Left ventricle myocardium superior (tissue), 1 donor: Measurements from ENCODE around the gene DHX58. TPM values are rescaled to one million over a fixed set of nuclear protein-coding genes. Genes with fewer than 3 reads are reported as not detected.

Source experiments
- ATAC-seq: fragments of 200-7000 bp; cut with Tn5 transposase; one replicate; pipeline ENCODE4 v1.9.1; 2020; ENCODE audit warnings: mild to moderate bottlenecking, moderate library complexity
- DNase-seq: peaks from one replicate; pipeline ENCODE4 v3.0.0-alpha.2; 2020
- intact Hi-C: fragments of 100-400 bp; cut with micrococcal nuclease; formaldehyde crosslinking; loops from one replicate; pipeline ENCODE4 v1.11.0; 2022
- total RNA-seq: library from RNA; stranded (reverse); fragmentation: NEBNext Ultra II Directional; extraction: Animal tissue kit (Norgen Biotek cat#: 25700); gene quantifications from one replicate; pipeline ENCODE4 v1.2.1, GENCODE V29; 2021
- donor health status: DM: no; HTN: yes; CAD: no; lungs with severe emphysema.

The DHX58 gene
- total RNA-seq, 1 donor from 2014 or later, result 3.8 TPM

DNA sequence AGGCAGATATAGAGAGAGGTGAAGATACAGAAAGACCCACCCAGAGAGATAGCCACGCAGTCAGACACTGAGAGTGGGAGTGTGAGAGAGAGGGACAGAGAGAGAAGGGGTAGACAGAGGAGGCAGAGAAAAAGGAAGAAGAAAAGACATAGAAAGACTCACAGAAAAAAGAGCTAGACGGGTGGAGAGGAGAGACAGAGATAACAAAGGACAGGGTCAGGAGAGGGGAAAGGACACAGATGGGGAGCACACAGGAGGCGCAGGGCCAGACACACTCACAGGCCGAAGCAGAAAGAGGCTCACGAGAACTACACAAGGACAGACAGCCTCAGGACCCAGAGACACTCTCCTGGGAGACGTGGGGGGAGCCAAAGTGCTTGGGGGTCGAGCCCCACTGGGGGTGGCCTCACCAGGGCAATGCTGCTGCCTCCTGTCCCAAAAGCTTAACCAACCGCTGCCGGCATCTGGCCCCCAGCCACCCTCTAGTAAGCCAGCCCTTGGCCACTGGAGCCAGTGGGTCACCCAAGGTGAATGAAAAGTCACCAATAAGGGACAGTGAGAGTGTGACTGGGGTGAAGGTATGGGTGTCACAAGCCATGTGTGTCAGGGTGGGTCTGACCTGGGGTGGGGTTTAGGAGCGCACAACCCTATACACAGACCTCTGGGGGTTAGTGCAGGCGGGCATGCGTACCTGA is 18.0 kb downstream of the DHX58 start:
- no peak for ATAC-seq
- no peak for DNase-seq
- intact Hi-C loops, result no loop called here

DNA sequence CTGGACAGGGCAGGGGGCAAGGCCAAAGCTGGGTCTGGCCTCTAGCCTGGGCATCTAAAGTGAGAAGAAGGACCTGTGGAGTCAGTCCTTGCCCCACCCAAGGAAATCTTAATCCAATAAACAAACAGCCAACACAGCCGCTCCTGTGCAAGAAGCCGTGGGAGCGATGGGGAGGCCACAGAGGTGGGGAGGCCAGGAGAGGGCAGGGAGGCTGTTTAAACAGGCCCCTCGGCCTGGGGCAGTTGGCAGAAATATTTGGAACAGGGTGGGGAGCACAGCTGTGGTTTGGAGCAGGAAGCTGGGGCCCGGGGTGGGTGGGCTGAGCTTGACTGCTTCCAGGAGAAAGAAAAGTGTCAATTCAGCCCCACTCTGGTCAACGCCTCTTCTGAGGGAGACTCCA is 19.6 kb downstream of the DHX58 start:
- DNase-seq (no peak), ATAC-seq (no peak)
- intact Hi-C loops, result no loop called here

DNA sequence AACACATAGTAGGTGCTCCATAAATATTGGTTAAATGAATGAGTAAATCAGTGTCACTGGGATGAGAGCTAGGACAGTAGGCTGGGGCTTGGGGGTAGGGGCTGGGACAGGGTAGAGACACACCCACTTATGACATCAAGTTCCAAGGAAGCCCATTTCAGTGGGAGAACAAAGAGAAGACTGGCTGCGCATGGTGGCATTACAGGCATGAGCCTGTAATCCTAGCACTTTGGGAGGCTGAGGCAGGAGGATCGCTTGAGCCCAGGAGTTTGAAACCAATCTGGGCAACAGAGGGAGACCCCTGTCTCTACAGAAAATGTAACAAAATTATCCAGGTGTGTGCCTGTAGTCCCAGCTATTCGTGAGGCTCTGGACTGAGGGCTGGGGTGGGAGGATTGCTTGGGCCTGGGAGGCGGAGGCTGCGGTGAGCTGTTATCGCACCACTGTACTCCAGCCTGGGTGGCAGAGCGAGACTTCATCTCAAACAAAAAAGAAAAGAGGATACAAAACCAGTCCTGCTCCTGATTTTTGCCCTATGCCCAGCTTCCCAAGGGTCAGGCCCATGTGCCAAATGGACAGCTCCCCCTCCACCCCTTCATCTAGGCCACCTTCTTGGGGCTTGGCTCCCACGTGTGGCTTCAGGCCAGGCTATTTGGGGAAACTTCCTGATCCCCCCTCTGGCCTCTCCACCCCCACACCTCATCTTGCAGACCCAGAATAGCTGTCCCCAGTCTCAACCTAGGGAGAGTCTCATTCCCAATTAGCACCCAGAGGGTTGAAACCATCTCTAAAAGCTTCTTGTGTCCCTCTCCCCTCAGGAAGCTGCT is 21.3 kb downstream of the DHX58 start:
- no peak for ATAC-seq
- no peak for DNase-seq
- intact Hi-C loops, result no loop called here

DNA sequence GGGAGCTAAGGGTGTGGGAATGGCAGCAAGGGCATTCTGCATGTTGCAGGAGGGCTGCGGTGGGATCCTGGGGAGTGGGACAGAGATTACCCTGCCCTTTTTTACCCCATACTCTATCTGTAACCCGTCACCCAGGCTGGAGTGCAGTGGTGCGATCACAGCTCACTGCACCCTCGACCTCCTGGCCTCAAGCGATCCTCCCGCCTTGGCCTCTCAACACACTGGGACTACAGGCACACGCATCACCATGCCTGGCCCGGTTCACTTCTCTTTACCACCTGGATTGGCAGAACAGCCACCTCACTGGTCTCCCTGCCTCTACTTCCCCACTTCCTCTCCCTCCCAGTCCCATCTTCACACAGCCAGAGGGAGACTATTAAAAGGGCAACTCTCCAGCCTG is 23.8 kb downstream of the DHX58 start:
- intact Hi-C loops, result loop anchor here (10.0 kb wide), 1 partner anchor 134 kb away; no protein-coding TSS in a partner anchor

DNA sequence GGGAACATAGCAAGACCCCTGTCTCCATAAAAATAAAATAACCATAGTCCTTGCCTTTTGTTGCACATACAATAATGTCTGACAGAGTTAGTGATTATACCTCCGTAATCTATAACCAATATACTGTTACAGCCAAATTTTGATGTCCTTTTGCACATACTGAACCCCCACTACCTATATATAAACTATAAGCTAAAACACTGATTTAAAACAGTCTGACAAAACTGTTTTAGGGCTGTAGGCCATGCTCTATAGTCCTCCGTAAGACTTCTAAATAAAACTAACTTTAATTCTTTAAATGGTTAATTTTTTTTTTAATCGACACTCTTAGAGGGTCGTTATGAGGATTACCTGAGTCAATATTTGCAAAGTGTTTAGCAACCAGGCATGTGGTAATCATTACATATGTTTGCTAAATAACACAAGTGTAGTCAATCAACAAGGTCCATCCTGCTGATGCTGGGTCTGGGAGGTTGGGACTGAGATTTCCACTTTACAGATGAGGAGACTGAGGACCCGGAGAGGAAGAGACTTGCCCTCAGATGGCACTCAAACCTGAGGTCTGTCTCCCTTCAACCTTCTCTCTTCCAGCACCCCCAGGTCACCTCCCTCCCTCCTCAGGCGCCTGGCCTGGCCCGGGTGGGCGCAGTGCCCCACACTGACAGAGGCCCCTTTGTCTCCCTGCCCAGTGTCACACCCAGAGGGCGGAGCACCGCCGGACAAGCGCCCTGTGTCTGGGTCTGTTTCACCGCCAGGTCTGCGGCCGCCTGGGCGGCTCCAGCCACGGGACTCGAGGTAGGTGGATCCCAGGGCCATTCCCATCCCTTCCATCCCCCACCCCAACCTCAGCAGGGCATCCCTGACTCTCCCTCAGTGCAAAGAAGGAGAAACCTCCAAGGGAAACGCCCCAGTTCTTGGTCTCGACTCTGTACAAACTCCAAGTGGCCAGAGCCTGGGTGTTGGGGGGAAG is 24.5 kb downstream of the DHX58 start:
- DNase-seq (no peak), ATAC-seq (no peak)
- intact Hi-C loops, result loop anchor here (10.0 kb wide), 1 partner anchor 133 kb away; no protein-coding TSS in a partner anchor

More for the DNA sequence above, 23.8 kb downstream of the DHX58 start:
- ATAC-seq (no peak), DNase-seq (no peak)

DNA sequence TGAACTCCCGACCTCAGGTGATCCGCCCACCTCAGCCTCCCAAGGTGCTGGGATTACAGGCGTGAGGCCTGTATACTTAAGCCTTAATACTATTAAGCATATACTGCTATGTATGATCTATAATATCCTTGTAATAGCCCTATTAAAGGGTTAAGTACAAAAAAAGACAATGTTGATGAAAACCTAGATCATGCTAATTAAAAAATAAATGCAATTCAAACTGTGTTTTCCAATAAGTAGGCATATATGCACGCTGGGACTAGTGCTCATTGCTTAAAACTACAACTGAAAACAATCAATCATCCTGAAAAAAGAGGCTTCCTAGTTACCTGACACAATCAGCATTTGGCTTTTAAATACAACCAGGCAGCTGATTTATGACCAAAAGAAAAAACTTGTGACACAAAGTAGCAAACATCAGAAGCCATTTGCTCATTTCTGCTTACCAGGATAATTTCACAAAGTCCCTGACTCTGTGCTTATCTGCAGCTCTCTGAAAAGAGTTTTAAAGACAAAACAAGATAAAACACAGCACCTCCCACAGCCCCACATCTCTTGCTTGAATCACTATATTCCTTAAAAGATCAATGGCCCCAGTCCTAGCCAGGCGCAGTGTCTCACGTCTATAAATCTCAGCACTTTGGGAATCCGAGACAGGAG is 25.3 kb downstream of the DHX58 start:
- DNase-seq (no peak), ATAC-seq (no peak)
- intact Hi-C loops, result loop anchor here (10.0 kb wide), 1 partner anchor 132 kb away; no protein-coding TSS in a partner anchor

DNA sequence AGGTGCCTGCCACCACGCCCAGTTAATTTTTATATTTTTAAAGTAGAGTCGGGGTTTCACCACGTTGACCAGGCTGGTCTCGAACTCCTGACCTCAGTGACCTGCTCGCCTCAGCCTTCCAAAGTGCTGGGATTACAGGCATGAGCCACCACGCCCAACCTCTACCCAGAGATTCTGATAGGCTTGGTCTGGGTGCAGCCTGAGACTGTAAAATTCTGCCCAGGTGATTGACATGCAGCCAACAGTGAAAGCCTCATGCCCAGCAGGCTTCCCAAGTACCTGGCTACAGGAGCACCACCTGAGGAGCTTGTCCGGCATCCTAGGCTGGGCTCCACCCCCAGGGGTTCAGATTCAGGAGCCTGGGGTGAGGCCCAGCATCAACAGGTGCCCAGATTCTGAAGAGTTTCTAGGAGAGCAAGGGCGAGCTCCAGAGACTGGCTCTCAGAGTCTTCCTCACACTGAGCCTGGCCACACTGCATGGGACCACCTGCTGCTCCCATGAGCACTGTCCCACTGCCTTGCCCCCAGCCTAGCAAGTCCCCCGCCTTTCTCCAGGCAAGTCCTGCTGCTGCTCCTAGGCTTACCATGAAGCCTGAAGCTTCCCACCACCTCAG is 30.9 kb downstream of the DHX58 start:
- intact Hi-C loops, result loop anchor here (10.0 kb wide), 1 partner anchor 127 kb away; no protein-coding TSS in a partner anchor
- no peak for ATAC-seq
- DNase-seq, result no peak

DNA sequence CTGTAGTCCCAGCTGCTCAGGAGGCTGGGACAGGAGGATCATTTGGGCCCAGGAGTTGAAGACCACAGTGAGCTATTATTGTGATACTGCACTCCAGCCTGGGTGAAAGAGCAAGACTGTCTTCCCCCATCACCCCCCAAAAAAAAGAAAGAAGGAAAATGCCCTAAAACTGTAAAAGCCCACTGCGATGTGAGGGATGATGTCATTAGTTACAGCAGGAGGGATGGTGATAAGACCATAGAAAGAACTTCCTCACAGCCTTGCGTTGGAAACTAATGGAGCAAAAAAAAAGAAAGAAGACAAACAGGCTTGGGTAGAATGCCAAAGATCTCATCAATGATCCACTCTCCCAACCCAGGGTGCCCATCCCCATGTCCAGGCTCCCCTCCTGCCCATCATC is 33.0 kb downstream of the DHX58 start:
- DNase-seq (no peak), ATAC-seq (no peak)
- intact Hi-C loops, result no loop called here

DNA sequence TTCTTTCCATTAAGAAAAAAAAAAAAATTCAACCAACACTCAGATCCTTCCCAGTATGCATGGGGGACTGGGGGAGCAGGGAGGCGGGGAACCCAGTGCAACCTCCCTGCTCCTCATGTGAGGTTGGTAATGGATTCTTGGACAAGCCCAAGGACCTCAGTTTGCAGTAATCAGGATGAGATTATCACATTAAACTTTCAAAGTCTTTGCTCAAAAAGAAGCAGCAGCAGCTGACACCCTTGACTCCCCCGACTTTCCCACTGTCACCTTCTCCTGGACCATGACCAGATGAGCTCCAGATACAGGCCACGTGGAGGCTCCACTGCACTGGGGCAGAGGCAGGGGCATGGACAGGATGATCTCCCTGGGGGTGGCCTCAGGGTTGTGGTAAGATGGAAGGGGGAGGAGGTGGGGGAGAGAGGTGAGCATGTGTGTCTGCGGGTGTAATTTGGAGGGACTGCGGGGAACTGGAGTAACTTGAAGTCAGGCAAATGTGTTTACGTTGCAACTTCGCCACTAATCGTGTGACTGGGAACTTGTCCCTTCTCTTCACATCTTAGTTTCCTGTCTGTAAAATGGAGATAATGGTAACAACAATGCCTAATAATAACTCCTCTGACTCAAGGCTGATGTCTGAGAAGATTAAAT is 34.0 kb downstream of the DHX58 start:
- intact Hi-C loops, result no loop called here
- DNase-seq (no peak), ATAC-seq (no peak)

DNA sequence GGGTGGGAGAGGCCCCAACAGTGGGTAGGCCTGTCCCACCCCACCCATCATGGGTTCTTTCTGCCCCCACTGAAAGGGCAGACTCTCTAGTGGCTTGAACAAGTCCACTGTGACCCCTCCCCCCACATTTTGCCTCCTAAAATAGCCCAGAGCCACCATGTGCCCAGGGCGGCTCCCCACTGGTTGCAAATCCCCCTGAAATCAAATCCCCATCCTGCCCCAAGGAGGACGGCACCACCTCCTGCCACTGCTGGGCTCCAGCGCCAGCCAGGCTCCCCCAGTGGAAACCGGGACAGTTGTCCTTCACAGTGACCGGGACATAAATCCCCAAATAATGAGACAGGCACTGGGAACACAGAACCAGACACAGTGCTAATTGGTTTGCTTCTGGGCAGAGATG is 34.8 kb downstream of the DHX58 start:
- intact Hi-C loops, result no loop called here
- no peak for DNase-seq
- ATAC-seq, result no peak

DNA sequence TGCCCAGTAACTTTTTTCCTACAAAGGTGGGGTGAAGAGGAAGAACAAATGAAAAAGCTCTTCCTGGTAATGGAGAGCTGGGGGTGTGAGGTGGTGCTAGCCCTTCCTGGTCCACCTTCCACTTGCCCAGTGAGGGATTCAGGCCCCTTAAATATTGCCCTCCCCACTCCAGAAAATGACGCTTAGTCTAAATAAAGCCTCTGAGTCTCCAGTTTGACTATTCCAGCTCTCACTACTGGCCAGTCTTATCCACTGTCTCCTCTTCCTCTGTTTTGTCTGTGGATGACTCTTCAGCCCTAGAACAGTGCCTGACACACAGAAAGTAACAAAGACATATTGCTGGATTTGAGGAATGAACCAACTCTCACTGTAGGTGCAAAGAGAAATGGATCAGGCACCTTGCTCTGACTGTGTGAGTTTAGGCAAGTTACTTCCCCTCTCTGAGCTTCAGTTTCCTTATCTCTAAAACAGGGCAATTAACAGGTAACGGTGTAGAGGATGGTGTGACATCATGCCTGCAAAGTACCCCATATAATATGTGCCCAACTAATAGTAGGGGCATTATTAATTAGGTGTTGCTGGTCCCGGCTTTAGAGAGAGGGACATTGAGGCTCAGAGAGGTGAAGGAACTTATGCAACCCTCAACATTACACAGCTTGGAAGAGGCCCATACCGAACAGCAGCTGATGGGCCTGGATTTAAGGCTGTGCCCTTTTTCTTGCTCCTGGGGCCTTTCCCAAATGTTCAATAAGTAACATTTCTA is 35.5 kb downstream of the DHX58 start:
- ATAC-seq (no peak), DNase-seq (no peak)
- intact Hi-C loops, result no loop called here

DNA sequence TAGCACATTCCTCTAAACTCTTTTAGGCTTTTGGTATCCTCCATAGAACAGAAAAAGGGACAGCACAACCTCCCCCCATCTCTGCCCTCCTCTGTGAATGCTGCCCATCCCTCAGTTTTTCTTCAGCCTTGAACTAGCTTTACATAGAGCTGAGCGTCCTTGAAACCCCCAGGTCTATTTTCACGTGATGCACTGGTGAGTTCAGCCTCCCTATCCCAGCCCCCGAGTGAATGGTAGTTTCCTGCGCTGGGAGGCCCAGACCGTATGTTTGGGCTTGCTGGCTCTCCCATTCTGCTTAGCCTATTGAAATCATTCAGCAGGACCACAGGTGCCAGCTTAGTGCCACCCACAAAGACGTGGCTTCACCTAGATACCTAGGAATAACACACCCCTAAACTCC is 36.7 kb downstream of the DHX58 start:
- intact Hi-C loops, result no loop called here
- ATAC-seq, result no peak
- no peak for DNase-seq

DNA sequence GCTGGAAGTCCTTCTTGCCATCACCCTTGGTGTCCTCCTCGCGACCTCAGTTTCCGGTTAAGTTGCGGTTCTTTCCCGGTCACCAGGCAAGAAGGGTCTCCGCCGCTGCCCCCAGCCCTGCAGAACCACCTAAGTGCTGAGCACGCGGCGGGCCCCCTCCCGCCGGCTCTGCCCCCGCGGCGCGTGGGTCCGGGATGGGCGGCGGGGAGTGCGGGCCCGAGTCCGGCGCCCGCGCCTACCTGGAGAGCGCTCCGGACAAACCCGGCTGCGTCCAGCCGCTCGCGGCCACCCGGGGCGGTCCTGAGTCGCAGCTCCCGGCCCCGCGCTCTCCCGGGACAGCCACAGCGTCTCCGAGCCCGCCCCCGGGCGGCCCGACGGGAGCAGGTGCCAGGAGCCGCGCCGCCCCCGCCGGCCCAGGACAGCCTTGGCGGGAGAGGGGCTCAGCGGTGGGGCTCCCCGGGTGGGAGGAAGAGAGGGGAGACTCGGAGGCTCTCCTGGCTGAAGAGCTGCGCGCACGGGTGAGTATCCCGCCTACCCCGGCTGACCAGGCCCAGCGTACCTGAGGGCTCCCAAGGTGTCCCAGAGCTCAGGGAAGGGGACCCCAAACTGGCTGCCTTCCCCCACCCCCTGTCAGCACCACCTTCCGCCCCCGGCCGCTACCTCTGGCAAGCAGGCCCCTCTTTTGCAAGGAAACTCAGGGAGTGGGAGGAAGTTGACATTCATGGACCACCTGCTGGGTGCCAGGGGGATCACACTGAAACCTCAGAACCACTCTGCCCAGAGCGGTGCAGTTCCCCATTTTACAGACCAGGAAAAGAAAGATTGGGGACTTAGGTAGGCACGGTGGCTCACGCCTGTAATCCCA is 40.0 kb downstream of the DHX58 start:
- peak; percentile 35 for DNase-seq
- intact Hi-C loops, result no loop called here
- ATAC-seq, result peak; percentile 68

DNA sequence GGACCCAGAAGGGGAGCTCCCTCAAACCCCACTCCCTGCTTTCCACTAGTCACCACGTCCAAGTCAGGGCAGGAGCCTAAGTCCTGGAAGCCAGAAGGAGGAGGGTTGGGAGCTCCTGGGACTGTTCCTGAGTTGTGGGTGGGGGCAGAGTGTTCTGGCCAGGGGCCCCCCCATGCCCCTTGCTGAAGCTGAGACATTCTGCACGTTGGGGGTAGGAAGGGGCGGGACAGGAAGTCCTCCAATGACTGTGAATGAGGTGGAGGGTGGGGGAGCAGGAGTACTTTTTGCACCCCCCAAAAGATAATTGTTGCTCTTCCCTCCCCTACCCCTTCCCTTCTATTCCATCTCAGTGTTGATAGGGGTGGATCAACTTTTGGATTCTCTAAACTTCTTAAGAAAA is 40.7 kb downstream of the DHX58 start:
- DNase-seq (no peak), ATAC-seq (no peak)
- intact Hi-C loops, result no loop called here

DNA sequence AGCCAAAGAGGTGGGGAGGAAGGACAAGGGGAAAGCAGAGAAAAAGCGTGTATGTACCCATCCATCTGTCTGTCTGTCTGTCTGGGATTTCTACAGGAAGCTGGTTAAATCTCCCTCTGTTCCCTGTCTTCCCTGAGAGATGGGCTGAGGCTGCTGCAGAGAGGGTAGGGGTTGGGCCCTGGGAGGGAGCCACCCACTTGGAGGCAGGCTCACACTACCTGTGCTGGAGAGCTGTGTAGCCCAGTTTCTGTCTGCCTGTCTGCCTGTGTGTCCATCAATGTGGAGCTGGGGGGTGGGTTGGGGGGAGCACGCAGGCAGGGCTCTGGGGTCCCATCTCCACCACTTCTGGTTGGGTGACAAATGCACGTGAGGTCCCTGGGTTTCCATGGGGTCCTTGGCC is 43.5 kb downstream of the DHX58 start:
- intact Hi-C loops, result no loop called here
- DNase-seq (no peak), ATAC-seq (no peak)

DNA sequence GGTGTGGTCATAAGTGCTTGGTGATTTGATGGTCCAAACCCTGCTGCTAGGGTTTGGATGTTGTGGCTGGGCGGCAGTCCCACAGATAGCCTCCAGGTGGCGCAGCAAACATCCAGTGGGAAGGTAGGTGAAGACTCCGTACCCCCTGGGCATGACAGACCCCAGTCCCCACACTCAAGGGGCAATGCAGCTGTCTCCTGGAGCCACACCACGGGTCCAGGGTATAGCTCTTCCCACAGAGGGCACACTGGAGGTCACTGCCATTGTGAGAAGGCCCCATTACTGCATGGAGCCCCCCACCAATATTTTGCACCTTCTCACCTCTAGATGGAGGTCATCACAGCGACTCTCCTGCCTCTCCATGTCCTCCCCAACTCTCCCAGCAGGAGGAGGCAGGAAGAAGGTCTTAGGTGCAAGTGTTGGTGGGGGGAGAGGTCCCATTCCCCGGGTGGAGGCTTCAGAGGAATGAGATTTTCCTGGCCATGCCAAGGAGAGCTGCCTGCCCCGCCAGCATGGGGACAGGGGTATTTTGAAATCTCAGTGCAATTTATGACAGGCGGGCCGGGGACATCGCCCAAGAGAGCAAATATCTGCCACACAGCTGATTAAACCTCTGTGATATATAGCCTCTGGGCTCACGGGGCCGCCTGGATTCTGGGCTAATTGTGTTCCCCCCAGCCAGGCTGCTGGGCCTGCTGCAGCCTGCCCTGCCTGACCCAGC is 45.0 kb downstream of the DHX58 start:
- intact Hi-C loops, result no loop called here
- ATAC-seq, result peak; percentile 37

More for the DNA sequence above, 45.0 kb downstream of the DHX58 start:
- peak; percentile 77 for DNase-seq
